GM23338 (cell line): ENCODE data around the gene ISL2. TPM values are rescaled to one million over a fixed set of nuclear protein-coding genes. Genes with fewer than 3 reads are reported as not detected.

Source experiments
- ATAC-seq: fragments of 200-7000 bp; cut with Tn5 transposase; 3 replicates; pipeline ENCODE4 v1.9.1; 2020
- DNase-seq: peaks from one replicate; pipeline ENCODE4 v3.0.0-alpha.2; 2015; ENCODE audit warnings: low spot score
- H2AFZ ChIP-seq: fragments of 200-600 bp; sonication (generic); 2 replicates; pipeline ENCODE4 v1.8.0; 2016; ENCODE audit warnings: antibody characterized with exemption, mild to moderate bottlenecking, moderate library complexity
- H3F3A ChIP-seq: fragments of 200-600 bp; sonication (generic); replicated peaks from 2 replicates; pipeline ENCODE4 v1.8.0; 2017; ENCODE audit warnings: antibody characterized with exemption, mixed run types, low read depth
- H3K27ac ChIP-seq: fragments of 200-600 bp; sonication (generic); 2 replicates; pipeline ENCODE4 v1.6.1; 2016; ENCODE audit warnings: low read depth
- H3K27me3 ChIP-seq: fragments of 200-600 bp; sonication (generic); 2 replicates; pipeline ENCODE4 v1.8.0; 2016; ENCODE audit warnings: mild to moderate bottlenecking, mixed run types, moderate library complexity; ENCODE audit not compliant: insufficient read depth
- H3K36me3 ChIP-seq: fragments of 200-600 bp; sonication (generic); 2 replicates; pipeline ENCODE4 v1.8.0; 2016; ENCODE audit warnings: mild to moderate bottlenecking; ENCODE audit not compliant: insufficient read depth
- H3K4me1 ChIP-seq: fragments of 200-600 bp; sonication (generic); 2 replicates; pipeline ENCODE4 v1.8.0; 2016; ENCODE audit warnings: mild to moderate bottlenecking, moderate library complexity; ENCODE audit not compliant: insufficient read depth
- H3K4me2 ChIP-seq: fragments of 200-600 bp; sonication (generic); 2 replicates; pipeline ENCODE4 v1.7.1; 2017; ENCODE audit warnings: mixed run types
- H3K4me3 ChIP-seq: fragments of 200-600 bp; sonication (generic); 2 replicates; pipeline ENCODE4 v1.6.1; 2016; ENCODE audit warnings: mixed run types
- H3K79me2 ChIP-seq: fragments of 200-600 bp; sonication (generic); replicated peaks from 2 replicates; pipeline ENCODE4 v1.8.0; 2017; ENCODE audit warnings: mild to moderate bottlenecking; ENCODE audit not compliant: insufficient read depth
- H3K9me2 ChIP-seq: fragments of 200-600 bp; sonication (generic); 2 replicates; pipeline ENCODE4 v1.8.0; 2017; ENCODE audit not compliant: insufficient read depth
- H4K20me1 ChIP-seq: fragments of 200-600 bp; sonication (generic); replicated peaks from 2 replicates; pipeline ENCODE4 v1.8.0; 2017; ENCODE audit warnings: mild to moderate bottlenecking; ENCODE audit not compliant: insufficient read depth
- H3K27ac Mint-ChIP-seq: 2 replicates; pipeline ENCODE4 v1.8.0; 2020; ENCODE audit warnings: inconsistent platforms, mild to moderate bottlenecking, moderate library complexity, mixed read lengths
- H3K27me3 Mint-ChIP-seq: 3 replicates; pipeline ENCODE4 v1.8.0; 2022; ENCODE audit warnings: low read depth, mild to moderate bottlenecking, moderate library complexity, mixed read lengths, inconsistent platforms; ENCODE audit not compliant: insufficient read depth, poor library complexity
- H3K36me3 Mint-ChIP-seq: 3 replicates; pipeline ENCODE4 v1.8.0; 2021; ENCODE audit warnings: low read depth, mild to moderate bottlenecking, inconsistent platforms, moderate library complexity, mixed read lengths
- H3K4me1 Mint-ChIP-seq: 3 replicates; pipeline ENCODE4 v1.8.0; 2020; ENCODE audit warnings: mild to moderate bottlenecking, inconsistent platforms, mixed read lengths
- H3K4me3 Mint-ChIP-seq: 3 replicates; pipeline ENCODE4 v1.8.0; 2021; ENCODE audit warnings: moderate library complexity, mild to moderate bottlenecking, inconsistent platforms, mixed read lengths
- H3K9me3 Mint-ChIP-seq: 3 replicates; pipeline ENCODE4 v1.8.0; 2020; ENCODE audit warnings: moderate library complexity, mild to moderate bottlenecking, inconsistent platforms, mixed read lengths
- CREB1 ChIP-seq: fragments of 250-450 bp; sonication (Bioruptor Pico); IDR thresholded peaks from 2 replicates; pipeline ENCODE4 v1.5.0; 2020; ENCODE audit warnings: low read depth, mild to moderate bottlenecking, moderate library complexity
- EZH2 ChIP-seq: fragments of 200-600 bp; sonication (generic); IDR thresholded peaks from one replicate; pipeline ENCODE4 v1.8.0; 2017; ENCODE audit warnings: antibody characterized with exemption, mild to moderate bottlenecking, low read depth; ENCODE audit not compliant: unreplicated experiment
- EZH2phosphoT487 ChIP-seq: fragments of 200-600 bp; sonication (generic); IDR thresholded peaks from one replicate; pipeline ENCODE4 v1.8.1; 2018; ENCODE audit warnings: antibody characterized with exemption; ENCODE audit not compliant: unreplicated experiment
- JUNB ChIP-seq: IDR thresholded peaks from one replicate; pipeline ENCODE4 v1.6.1; 2016; ENCODE audit warnings: antibody characterized with exemption; ENCODE audit not compliant: unreplicated experiment
- NANOG ChIP-seq: IDR thresholded peaks from 2 replicates; pipeline ENCODE4 v1.6.1; 2016; ENCODE audit warnings: antibody characterized with exemption, borderline replicate concordance
- POLR2AphosphoS5 ChIP-seq: IDR thresholded peaks from 2 replicates; pipeline ENCODE4 v1.6.1; 2016; ENCODE audit warnings: antibody characterized with exemption, low read depth
- STAT1 ChIP-seq: IDR thresholded peaks from one replicate; pipeline ENCODE4 v1.6.1; 2016; ENCODE audit warnings: antibody characterized with exemption; ENCODE audit not compliant: unreplicated experiment
- ZNF114 ChIP-seq: fragments of 250-450 bp; sonication (Bioruptor Pico); IDR thresholded peaks from 2 replicates; pipeline ENCODE4 v1.5.0; 2020; ENCODE audit warnings: mild to moderate bottlenecking, moderate library complexity
- ZNF331 ChIP-seq: fragments of 250-450 bp; sonication (Bioruptor Pico); IDR thresholded peaks from 2 replicates; pipeline ENCODE4 v1.5.0; 2020; ENCODE audit warnings: low read depth, mild to moderate bottlenecking, moderate library complexity
- ZNF462 ChIP-seq: fragments of 250-450 bp; sonication (Bioruptor Pico); IDR thresholded peaks from 2 replicates; pipeline ENCODE4 v1.5.0; 2020; ENCODE audit warnings: mild to moderate bottlenecking, moderate library complexity
- polyA plus RNA-seq: library from polyadenylated mRNA; unstranded; fragments of >200 nt; fragmentation: Nextera tagmentation; extraction: Ambion mirVana; gene quantifications from 2 replicates; pipeline ENCODE4 v1.2.1, GENCODE V29; 2016
- total RNA-seq: library from RNA; depleted of rRNA; stranded (reverse); fragments of >200 nt; shearing (Covaris generic); gene quantifications from 2 replicates; pipeline ENCODE4 v1.2.3, GENCODE V29; 2014
- TF ChIP-seq, protein P1 (sequence below), 2 experiments: fragments of 200-600 bp in 1 of 2; sonication (generic) in 1 of 2; conservative IDR thresholded peaks; 2 replicates each; pipeline versions ENCODE4 v1.5.1 to v1.6.1; 2016 to 2017; ENCODE audit warnings: antibody characterized with exemption in 2 of 2, low read depth in 2 of 2, mild to moderate bottlenecking in 2 of 2, moderate library complexity in 1 of 2
- TF ChIP-seq, protein P2 (sequence below): IDR thresholded peaks from one replicate; pipeline ENCODE4 v1.6.1; 2018; ENCODE audit warnings: antibody characterized with exemption; ENCODE audit not compliant: unreplicated experiment

The ISL2 gene
- total and polyA plus RNA-seq, 2 experiments from 2014 or later: 0.65 to 2.7 TPM

- TF ChIP-seq, protein P1, sequence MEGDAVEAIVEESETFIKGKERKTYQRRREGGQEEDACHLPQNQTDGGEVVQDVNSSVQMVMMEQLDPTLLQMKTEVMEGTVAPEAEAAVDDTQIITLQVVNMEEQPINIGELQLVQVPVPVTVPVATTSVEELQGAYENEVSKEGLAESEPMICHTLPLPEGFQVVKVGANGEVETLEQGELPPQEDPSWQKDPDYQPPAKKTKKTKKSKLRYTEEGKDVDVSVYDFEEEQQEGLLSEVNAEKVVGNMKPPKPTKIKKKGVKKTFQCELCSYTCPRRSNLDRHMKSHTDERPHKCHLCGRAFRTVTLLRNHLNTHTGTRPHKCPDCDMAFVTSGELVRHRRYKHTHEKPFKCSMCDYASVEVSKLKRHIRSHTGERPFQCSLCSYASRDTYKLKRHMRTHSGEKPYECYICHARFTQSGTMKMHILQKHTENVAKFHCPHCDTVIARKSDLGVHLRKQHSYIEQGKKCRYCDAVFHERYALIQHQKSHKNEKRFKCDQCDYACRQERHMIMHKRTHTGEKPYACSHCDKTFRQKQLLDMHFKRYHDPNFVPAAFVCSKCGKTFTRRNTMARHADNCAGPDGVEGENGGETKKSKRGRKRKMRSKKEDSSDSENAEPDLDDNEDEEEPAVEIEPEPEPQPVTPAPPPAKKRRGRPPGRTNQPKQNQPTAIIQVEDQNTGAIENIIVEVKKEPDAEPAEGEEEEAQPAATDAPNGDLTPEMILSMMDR (conservative IDR thresholded peaks at IDR 0.05; ENCODE audit: low read depth in 2 of 2): no peak
- TF ChIP-seq CREB1 (CRISPR knock-in tag) (no peak), NANOG (no peak), POLR2AphosphoS5 (no peak), ZNF331 (CRISPR knock-in tag) (no peak), JUNB (no peak), ZNF114 (CRISPR knock-in tag) (no peak), EZH2phosphoT487 (no peak), ZNF462 (CRISPR knock-in tag) (no peak), EZH2 (no peak), STAT1 (no peak)
- TF ChIP-seq, protein P2, sequence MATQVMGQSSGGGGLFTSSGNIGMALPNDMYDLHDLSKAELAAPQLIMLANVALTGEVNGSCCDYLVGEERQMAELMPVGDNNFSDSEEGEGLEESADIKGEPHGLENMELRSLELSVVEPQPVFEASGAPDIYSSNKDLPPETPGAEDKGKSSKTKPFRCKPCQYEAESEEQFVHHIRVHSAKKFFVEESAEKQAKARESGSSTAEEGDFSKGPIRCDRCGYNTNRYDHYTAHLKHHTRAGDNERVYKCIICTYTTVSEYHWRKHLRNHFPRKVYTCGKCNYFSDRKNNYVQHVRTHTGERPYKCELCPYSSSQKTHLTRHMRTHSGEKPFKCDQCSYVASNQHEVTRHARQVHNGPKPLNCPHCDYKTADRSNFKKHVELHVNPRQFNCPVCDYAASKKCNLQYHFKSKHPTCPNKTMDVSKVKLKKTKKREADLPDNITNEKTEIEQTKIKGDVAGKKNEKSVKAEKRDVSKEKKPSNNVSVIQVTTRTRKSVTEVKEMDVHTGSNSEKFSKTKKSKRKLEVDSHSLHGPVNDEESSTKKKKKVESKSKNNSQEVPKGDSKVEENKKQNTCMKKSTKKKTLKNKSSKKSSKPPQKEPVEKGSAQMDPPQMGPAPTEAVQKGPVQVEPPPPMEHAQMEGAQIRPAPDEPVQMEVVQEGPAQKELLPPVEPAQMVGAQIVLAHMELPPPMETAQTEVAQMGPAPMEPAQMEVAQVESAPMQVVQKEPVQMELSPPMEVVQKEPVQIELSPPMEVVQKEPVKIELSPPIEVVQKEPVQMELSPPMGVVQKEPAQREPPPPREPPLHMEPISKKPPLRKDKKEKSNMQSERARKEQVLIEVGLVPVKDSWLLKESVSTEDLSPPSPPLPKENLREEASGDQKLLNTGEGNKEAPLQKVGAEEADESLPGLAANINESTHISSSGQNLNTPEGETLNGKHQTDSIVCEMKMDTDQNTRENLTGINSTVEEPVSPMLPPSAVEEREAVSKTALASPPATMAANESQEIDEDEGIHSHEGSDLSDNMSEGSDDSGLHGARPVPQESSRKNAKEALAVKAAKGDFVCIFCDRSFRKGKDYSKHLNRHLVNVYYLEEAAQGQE: no peak
- Histone ChIP-seq H3F3A (no peaks in the 10 kb centered on the region), H4K20me1 (no peaks in the 10 kb centered on the region), H3K36me3 (no peaks in the 10 kb centered on the region), H3K4me1 (no peaks in the 10 kb centered on the region), H3K4me2 (no peak overlapping the region), H3K4me3 (no peak overlapping the region), H3K79me2 (no peaks in the 10 kb centered on the region), H2AFZ (no peak overlapping the region), H3K27ac (no peak overlapping the region), H3K27me3 (no peaks in the 10 kb centered on the region), H3K9me2 (no peaks in the 10 kb centered on the region)
- Mint-ChIP-seq H3K27ac (no peak overlapping the region), H3K4me3 (no peak overlapping the region), H3K36me3 (no peaks in the 10 kb centered on the region), H3K27me3 (peaks cover 3% of the 10 kb centered on the region), H3K4me1 (peaks cover 10% of the 10 kb centered on the region), H3K9me3 (no peaks in the 10 kb centered on the region)
- no peak for ATAC-seq
- no peak for DNase-seq
Measured at GRCh38 chr15:76325704-76326103, 10.9 kb upstream of the ISL2 start.
